Esophagus muscularis mucosa (tissue), 3 donors: ENCODE results near the gene CACNA2D3.

Experiments
- CTCF ChIP-seq, 3 experiments: fragments of 200-600 bp in 2 of 3; fragments of 450-650 bp in 1 of 3; sonication (generic) in 2 of 3; IDR thresholded peaks; one replicate each; pipeline ENCODE4 v1.5.1; 2017 to 2019; ENCODE audit warnings: antibody characterized with exemption in 3 of 3, mild to moderate bottlenecking in 2 of 3, moderate library complexity in 1 of 3
- POLR2A ChIP-seq: fragments of 450-650 bp; IDR thresholded peaks from one replicate; pipeline ENCODE4 v1.6.1; 2017; ENCODE audit warnings: antibody characterized with exemption, moderate library complexity, mild to moderate bottlenecking, low read depth

GRCh38 chr3:54447427-54447826 is 325.1 kb downstream of the CACNA2D3 start:
- TF ChIP-seq POLR2A = no peak
- TF ChIP-seq CTCF (IDR thresholded peaks at IDR 0.05) = no peak
